ENCODE results near the gene DNAH17.

The DNAH17 gene

DNA sequence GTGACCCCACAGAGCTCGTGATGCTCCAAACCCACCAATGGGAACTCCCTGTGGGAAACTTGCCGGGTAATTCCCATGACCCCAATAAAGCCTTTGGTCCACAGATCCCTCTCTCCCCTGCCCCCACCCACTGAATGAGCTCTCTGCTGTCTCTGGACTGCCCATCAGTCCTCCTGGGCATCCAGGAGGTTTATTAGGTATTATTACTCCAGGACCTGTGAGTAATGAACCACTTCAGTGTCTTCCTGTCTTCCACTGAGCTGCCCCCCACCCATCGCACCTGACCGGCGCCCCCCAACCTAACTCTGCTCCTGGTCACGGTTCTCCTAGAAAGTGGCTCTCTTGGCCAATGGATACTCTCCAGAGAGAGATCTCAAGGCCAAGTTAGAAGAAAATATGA, 28.7 kb upstream of the DNAH17 start:
- DNase-seq (ENCODE audit: low spot score): no peak

DNA sequence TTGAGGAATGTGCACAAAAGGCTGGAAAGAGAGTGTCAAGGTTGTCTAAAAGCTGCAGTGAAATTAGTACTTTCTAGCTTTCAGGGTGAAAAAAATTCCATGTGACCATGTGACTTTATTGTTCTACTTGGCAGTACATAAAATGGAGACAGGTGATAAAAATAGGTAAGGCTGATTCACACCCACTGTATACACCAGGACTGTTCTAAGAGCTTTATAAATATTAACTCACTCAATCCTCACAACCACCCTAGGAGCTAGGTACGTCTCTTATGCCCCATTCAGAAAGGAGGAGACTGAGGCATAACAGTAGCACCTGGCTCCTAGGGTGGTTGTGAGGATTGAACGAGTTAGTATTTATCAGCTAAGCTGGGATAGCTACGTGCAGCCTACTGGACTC, 28.2 kb upstream of the DNAH17 start:
- no peak for DNase-seq (ENCODE audit: low spot score)

DNA sequence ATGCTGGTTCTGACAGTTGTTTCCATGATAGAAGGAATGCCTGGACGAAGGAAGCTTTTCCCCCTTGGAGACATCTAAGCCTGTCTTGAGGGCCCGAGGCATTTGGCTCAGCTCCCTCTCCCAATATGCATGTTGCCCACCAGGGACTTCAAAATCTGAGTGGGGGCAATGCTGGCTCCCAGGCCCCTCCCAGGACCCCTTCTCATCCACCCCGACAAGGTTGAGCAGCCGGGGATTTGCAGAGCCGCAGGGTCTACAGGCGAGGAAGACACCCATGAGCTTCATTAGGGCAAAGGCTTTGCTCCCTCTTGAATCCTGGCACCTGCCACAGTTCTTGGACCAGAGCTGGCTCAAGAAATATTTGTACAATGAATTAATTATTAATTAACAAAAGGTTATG, 25.1 kb upstream of the DNAH17 start:
- no peak for DNase-seq (ENCODE audit: low spot score)

DNA sequence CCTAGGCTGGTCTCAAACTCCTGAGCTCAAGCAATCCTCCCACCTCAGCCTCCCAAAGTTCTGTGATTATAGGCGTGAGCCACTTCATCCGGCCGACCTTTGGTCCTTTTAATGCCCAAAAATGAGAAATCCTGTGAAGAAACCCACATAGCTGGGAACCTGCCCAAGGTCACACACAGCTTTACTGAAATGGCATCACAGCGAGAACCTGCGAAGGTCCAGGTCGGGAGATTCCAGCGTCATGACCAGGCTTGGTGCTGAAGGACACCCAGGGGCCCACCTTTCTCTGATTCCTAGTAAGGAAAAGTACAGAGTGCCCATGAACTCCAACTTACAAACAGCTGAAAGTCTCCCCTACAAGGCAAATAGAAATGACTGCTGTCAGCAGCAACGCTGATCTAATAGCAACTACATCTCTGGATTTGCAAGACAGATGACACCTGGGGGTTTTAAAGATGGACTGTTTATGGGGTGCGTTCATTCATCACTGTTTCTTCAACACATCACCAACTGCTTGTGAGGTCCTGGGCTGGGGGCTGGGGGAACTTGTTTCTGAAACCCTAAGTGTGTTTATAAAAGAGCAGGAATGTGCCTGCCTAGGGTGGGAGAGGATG, 24.5 kb upstream of the DNAH17 start:
- no peak for DNase-seq (ENCODE audit: low spot score)

DNA sequence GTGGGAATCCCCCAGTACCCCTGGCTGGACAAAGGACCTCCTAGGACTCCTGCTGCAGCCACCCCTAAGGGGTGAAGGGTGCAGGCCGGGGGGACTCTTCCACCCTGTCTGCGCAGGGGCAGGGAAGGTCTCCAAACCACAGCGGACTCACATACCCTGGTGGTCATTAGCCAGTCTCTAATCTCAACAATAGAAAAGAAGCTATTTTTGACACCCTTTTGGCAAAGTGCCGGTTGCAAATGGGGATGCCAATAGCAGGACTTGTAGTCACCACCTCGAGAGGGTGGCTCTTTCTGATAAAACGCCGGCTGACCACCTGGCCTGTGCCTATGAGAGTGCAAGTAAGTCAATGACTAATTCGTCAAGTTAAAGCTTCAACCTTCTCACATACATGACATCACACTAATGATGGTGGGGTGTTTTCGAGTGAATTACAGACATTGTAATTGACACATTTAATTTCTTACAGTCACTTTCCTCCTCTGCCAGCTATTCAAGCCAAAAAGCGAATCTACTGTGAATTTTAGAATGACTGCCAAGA, 23.1 kb upstream of the DNAH17 start:
- DNase-seq (ENCODE audit: low spot score): no peak

DNA sequence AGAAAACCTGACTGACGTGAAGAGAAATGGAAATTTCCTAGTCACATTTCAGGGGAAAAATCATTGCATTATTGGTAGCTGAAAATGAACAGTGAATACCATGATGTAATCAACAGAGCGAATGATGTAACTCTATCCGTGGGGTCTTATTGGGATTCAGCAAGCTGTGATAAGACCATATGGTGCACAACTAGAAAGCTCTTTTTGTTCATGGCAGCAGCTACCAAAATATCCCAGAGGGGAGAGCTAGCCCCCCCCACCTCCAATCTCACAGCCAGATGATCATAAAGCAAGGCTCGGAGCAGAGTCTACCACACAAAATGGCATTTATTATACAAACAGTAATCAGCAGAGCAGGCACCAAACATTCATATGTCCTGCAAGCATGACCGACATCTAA, 22.2 kb upstream of the DNAH17 start:
- no peak for DNase-seq (ENCODE audit: low spot score)

DNA sequence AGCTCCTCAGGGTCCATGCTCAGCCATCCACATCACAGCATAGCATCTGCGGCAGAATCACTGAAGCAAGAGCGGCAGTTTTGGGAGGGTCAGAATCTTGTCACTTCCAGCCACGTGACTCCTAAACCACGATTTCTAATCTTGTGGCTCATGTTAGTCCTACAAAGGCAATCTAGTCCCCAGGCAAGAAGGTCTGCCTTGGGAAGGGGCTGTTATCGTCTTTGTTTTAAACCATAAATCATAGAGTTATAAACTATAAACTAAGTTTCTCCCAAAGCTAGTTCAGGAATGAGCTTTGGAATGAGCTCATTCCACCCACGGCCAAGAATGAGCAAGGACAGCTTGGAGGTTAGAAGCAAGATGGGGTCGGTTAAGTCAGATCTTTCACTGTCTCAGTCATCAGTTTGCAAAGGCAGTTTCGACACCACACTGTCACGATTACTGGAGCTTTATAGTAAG, 20.8 kb upstream of the DNAH17 start:
- DNase-seq (ENCODE audit: low spot score): no peak

DNA sequence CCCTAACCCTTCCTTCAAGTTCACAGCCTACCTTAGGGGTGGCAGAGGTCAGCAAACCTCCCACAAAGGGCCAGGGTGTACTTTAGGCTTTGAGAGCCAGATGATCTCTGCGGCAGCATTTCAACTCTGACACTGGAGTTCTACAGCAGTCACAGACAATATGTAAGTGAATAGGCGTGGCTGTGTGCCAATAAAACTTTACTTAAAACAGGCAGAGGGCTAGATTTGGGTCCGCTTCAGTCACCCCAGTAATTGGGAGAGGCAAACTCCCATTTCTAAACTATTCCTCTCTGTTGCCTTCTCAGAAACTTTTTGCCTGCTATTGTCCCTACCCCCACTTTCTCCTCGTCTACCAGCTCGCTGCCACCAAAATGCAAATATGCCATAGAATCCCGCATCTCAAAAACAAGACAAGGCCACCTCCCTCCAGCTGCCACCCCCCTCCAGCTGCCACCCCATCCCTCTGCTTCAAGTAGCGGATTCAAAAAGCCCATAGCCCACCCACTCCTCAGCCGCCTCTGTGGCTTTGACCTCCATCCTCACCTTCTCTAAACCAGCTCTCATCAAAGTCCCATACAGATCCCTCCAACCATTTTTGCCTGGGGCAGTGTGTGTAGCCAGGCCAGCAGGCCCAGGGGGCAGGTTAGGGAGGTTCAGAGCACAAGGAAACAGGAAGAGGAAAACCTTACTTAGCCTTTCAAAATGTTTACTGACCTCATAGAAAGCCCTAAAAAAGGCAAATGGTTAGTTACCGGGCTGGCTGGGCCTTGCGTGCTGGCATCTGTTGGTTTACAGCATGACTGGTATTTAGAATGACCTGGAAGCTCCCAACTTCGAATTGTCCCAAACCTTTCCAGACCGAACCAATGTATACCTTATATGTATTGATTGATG, 19.9 kb upstream of the DNAH17 start:
- DNase-seq (ENCODE audit: low spot score): no peak

DNA sequence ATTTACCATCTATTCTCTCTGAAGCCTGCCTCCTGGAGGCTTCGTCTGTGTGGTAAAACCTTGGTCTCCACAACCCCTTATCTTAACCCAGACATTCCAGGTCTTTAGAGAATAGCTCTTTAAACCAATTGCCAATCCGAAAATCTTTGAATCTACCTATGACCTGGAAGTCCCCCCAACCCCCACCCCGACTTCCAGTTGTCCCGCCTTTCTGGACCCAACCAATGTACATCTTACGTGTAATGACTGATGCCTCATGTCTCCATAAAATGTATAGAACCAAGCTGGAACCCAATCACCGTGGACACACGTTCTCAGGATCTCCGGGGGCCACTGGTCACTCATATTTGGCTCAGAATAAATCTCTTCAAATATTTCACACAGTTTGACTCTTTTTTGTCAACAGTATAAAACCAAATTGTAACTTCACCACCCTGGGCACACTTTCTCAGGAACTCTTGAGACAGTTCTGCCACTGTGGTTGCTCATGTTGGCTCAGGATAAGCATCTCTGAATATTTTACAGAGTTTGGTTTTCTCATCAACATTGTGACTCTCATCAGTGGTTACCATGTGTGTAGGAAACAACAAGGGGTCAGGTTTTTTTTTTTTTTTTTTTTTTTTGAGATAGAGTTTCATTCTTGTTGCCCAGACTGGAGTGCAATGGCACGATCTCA, 18.1 kb upstream of the DNAH17 start:
- no peak for DNase-seq (ENCODE audit: low spot score)

DNA sequence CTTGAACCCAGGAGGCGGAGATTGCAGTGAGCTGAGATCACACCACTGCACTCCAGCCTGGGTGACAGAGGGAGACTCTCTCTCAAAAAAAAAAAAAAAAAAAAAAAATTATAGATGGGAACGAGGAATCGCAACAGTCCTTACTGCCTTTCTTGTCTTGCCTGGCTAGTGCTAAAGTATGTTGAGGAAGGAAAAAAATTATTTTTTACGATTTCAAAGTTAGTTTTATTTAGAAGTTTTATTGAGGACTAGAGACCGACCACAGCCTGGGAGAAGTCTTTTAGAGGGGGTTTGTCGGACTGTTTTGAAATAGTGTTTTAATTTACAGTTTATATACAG, 15.8 kb upstream of the DNAH17 start:
- DNase-seq (ENCODE audit: low spot score): no peak

DNA sequence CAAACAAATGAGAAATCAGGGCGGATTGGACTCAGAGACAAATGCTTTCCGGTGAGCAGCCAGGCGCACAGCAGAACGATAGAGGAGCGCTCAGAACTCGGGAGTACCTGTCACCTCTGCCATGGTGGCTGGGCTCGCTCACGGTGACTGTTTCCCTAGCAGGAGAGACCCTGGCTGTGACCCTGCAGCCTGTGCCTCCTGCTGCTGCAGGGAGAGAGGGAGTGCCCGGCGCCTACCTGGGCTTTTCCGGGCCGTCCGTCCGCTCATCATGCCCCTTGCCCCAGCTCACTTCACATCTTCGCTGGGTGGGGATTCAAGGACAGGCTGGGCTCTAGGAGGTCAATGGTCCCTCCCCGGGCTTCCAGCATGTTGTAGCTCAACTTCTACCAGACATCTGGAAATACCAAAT, 14.1 kb upstream of the DNAH17 start:
- no peak for DNase-seq (ENCODE audit: low spot score)

DNA sequence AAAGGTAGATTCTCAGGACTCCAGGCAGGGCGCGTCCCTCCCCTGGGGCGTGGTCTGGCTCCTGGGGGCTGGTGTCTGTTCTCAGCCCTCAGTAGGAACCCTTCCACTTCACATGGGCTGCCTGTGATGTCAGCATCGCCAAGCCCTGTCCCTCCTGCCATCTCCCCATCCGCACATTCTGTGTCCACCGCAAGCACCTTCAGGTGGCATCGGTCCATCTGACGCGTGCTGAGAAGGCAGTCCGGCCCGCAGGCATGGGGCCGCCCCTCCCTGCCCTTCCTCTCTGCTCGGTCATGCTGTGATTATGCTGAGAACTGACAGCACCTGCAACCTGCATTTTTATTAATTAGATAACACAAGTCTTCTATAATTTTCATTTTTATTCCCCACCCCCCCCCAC, 12.7 kb upstream of the DNAH17 start:
- DNase-seq (ENCODE audit: low spot score): no peak

DNA sequence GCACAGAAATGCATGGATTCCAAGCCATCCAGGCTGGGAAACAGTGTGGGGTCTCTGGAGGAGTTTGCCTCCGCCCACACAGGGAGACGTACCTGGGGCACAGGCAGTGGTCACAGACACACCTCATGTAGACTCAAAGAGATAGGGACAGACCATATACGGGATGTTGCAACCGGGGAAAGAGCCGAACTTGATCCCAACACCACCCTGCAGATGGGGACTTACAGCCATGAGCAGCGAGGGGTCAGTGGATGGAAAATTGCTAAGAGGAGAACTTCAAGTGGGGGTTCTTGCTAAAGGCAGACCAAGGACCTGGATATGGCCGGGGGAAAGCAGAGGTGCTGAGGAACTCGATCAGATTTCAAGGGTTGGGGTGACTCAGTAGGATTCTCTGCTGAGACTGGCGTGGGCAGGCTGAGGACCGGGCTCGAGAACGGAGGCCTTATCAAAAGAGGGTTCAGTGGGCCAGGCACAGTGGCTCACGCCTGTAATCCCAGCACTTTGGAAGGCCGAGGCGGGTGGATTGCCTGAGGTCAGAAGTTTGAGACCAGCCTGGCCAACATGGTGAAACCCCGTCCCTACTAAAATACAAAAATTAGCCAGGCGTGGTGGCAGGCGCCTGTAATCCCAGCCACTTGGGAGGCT, 12.0 kb upstream of the DNAH17 start:
- no peak for DNase-seq (ENCODE audit: low spot score)

DNA sequence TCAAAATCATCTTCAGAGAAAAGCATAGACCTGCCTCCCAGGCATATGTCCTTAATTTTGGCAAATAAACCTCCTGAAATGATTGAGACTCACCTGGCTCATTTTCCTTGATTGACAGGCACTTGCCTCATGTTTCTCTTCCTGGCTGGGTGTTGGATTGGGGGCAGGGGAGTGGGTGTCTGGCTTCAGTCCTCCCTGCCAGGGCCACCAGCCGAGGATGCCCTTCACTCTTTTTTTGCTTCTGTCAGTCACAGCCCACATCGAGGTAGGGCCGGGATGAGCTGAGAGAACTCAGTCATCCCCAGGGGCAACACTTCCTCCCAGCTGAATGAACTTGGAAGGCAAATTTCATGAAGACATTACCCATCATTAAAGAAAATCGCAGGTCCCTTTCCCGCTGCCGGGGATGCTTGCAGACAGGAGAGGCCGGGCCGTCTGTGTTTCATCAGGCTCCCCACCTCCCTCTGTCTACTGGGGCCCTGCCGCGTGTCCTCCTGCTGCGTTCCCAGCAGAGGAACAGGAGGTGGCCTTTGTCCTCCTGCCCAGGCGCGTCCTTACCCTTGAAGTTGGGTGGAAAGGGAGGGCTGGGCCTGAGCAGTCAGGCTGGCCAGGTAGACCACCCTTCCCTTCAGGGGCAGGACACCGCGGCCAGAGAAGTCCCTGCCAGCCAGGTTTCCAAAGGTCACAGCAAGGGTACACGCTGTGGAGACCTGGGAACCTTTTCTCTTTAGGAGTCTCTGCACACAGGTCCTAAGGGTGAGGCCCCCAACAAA, 11.2 kb upstream of the DNAH17 start:
- no peak for DNase-seq (ENCODE audit: low spot score)

DNA sequence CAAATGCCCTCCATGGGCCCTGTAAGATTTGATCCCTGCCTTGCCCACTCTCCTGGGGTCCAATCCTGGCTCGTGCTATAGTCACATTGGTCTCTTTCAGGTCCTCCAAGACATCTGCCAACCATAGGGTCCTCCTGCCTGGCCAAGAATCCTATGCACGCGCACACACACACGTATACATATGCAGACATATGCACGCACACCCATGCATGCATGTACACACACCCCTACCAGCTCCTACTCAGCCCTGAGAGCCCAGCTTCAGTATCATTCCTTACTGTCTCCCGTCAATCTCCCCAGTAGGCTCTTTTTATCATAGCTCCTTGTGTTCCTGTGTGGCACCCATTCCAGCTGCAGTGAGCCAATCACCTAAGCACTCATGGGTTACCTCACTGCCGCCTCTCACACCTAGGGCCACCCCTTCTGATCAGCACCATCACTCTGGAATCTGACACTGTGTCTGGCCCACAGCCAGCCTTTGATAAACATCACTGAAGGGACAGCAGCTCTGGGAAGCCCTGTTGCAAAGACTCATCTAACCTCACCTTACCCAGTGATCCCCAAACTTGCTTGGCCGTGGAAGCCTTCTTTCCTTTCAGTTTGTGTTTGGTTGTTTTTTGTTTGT, 7.9 kb upstream of the DNAH17 start:
- peak; percentile 39 for DNase-seq (ENCODE audit: low spot score)

DNA sequence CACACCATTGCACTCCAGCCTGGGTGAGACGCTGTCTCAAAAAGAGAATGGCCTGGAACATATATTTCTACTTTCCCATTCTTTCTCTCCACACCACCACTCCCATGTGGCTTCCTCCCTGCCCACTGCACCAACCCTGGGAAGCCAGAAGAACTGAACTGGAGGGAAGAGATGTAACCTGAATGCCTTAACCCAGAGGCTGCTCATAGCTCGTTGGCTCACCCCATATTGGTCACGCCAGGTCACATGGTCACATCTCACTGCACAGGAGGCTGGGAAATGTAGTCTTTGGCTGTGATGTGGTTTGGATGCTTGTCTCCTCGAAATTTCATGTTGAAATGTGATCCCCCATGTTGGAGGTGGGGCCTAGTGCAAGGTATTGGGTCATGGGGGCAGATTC, 5.9 kb upstream of the DNAH17 start:
- DNase-seq (ENCODE audit: low spot score): peak; percentile 43

DNA sequence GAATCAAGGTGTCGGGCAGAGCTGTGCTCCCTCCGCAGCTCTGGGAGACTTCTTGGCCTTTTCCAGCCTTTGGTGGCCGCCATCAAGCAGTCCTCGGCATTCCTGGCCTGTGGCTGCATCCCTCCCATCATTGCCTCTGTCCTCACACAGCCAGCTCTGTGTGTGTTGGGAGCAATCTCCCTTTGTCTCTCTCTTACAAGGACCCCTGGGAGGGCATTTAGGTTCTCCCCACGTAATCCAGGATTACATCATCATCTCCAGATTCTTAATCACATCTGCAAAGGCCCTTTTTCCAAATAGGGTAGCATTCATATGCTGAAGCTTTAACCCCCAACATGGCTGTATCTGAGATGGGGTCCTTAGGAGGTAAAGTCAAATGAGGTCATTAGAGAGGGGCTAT, 4.1 kb upstream of the DNAH17 start:
- DNase-seq (ENCODE audit: low spot score): no peak

DNA sequence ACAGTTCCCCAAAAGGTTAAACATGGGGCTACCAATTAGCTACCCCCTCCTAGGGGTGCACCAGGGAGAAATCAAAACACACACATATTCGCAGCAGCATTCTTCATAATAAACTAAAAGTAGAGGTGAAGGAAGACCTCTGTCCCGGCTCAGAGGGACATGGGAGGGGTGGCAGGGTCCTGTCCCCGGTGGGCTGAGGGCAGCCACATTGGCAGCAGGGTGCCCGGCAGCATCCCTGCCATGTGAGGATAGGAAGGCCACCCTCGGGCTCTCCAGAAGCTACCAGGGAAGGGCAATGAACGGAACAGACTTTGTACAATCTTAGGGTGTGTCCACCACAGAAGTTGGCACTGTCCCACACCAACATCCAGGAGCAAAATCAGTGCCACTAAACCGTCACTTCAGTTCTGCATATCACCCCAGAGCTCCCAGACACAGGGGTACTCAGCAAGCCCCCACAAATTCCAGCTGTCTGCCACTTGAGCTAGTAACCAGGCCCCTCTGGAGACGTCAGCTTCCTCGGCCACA, 3.1 kb upstream of the DNAH17 start:
- DNase-seq (ENCODE audit: low spot score): no peak

DNA sequence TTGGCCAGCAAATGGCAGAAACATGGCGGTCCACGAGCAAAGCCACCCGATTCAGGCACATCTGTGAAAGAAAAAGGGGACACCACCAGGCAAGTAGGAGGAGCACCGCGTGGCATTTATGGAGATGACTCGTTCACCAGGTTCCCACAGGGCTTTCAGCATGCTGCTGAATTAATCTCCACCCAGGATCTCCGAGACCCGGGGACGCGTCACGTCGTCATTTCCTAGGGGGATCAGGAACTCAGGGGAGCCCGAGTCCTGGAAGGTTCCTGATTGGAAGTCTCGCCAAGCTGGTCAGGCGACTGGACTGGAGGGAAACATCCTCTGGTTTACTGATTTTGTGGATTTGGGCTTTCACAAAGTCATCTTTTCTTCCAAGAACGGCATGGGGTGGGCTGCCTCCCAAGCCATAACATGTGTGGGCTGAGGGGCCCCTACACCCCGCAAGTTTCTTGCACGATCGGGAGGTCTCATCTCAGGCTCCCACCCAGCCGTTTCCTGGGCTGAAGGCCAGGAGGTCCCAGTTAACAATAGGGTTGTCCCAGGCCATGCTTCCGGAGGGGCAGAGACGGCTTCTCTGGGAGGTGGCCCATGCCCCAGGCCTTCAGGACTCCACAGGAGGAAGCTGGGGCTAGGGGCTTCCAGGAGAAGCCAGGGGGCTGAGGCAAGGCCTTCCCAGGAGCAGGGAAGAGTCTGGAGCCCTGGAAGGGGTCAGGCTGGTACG, 645 bp downstream of the DNAH17 start:
- DNase-seq (ENCODE audit: low spot score): no peak

DNA sequence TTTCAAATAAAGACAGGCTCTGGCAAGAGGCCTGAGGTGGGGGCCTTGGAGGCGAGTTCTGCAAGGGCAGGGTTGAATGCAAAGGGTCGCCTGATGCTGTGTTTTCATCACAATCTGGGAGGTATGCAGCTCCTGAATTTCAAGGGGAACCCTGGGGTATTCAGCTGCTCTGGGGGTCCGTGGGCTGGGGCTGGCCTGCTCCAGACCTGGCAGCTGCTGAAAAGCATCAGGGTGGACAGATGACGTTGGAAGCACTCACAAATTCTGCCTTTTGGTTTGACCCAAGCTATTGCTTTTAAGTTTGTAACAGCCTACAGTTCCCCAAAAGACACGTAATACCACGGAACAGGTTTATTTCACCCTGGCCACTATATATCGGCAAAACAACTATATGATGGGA, 1.3 kb downstream of the DNAH17 start:
- DNase-seq (ENCODE audit: low spot score): no peak
